CD4-positive, CD25-positive, alpha-beta regulatory T cell (primary cell): ENCODE results near the gene NUDT19. TPM values are rescaled to one million over a fixed set of nuclear protein-coding genes. Genes with fewer than 3 reads are reported as not detected.
"Not testable (repeated sequence)": the region's sequence is repeated elsewhere in the genome, so short reads cannot be mapped to it uniquely, and the experiment has no call there.

Source experiments
- ATAC-seq, 2 donors: fragments of 150-1000 bp; cut with Tn5 transposase; one replicate each; pipeline ENCODE4 v1.10.0; 2021; ENCODE audit warnings: low read depth in 2 of 2, moderate number of reproducible peaks in 2 of 2, moderate library complexity in 1 of 2
- DNase-seq, 3 donors: peaks; one replicate each; pipeline versions ENCODE4 v3.0.0 to v3.0.0-alpha.2; 2012 to 2022; ENCODE audit warnings: mixed read lengths in 1 of 3
- H3K27ac ChIP-seq: one replicate; pipeline ENCODE4 v1.7.0; 2013; ENCODE audit warnings: mild to moderate bottlenecking, low read length; ENCODE audit not compliant: insufficient read depth, poor library complexity, severe bottlenecking
- H3K27me3 ChIP-seq: one replicate; pipeline ENCODE4 v1.7.0; 2013; ENCODE audit warnings: low read length; ENCODE audit not compliant: control insufficient read depth, insufficient read depth
- H3K36me3 ChIP-seq: one replicate; pipeline ENCODE4 v1.7.0; 2013; ENCODE audit warnings: mild to moderate bottlenecking, low read length, moderate library complexity; ENCODE audit not compliant: control insufficient read depth, insufficient read depth
- H3K4me1 ChIP-seq: 2 replicates; pipeline ENCODE4 v1.7.0; 2013; ENCODE audit warnings: mild to moderate bottlenecking, low read length; ENCODE audit not compliant: insufficient read depth, control insufficient read depth, poor library complexity, severe bottlenecking
- H3K4me3 ChIP-seq: one replicate; pipeline ENCODE4 v1.7.0; 2013; ENCODE audit warnings: low read depth, mild to moderate bottlenecking, low read length, moderate library complexity
- H3K9me3 ChIP-seq, 2 experiments: 1 replicate in 1 of 2; 2 replicates in 1 of 2; pipeline ENCODE4 v1.7.0; 2013; ENCODE audit warnings: low read length in 2 of 2, mild to moderate bottlenecking in 1 of 2, moderate library complexity in 1 of 2; ENCODE audit not compliant: control insufficient read depth in 2 of 2
- H3K27ac Mint-ChIP-seq, 3 donors: one replicate each; pipeline ENCODE4 v1.8.0; 2020 to 2022; ENCODE audit warnings: mild to moderate bottlenecking in 3 of 3, mixed read lengths in 3 of 3, moderate library complexity in 2 of 3
- H3K27me3 Mint-ChIP-seq: one replicate; pipeline ENCODE4 v1.8.0; 2022; ENCODE audit warnings: mild to moderate bottlenecking, mixed read lengths
- H3K36me3 Mint-ChIP-seq: one replicate; pipeline ENCODE4 v1.8.0; 2020; ENCODE audit warnings: mixed read lengths
- H3K4me1 Mint-ChIP-seq, 4 donors: one replicate each; pipeline ENCODE4 v1.8.0; 2020 to 2022; ENCODE audit warnings: mixed read lengths in 4 of 4, mild to moderate bottlenecking in 1 of 4
- H3K4me3 Mint-ChIP-seq, 4 donors: one replicate each; pipeline ENCODE4 v1.8.0; 2020 to 2022; ENCODE audit warnings: mild to moderate bottlenecking in 4 of 4, mixed read lengths in 4 of 4, moderate library complexity in 3 of 4
- H3K9me3 Mint-ChIP-seq, 7 donors: one replicate each; pipeline ENCODE4 v1.8.0; 2020 to 2022; ENCODE audit warnings: mixed read lengths in 7 of 7, mild to moderate bottlenecking in 3 of 7, moderate library complexity in 2 of 7
- polyA plus RNA-seq, 4 donors: library from polyadenylated mRNA; unstranded; fragments of 300-500 nt; fragmentation: Illumina TruSeq; gene quantifications; one replicate each; pipeline ENCODE4 v1.2.3, GENCODE V29; 2021
- total RNA-seq: library from RNA; stranded (reverse); gene quantifications from one replicate; pipeline ENCODE4 v1.2.3, GENCODE V29; 2022

Gene NUDT19
- total and polyA plus RNA-seq, 5 donors from 2014 or later = 3.1 to 7.3 (median 4.2) TPM

DNA sequence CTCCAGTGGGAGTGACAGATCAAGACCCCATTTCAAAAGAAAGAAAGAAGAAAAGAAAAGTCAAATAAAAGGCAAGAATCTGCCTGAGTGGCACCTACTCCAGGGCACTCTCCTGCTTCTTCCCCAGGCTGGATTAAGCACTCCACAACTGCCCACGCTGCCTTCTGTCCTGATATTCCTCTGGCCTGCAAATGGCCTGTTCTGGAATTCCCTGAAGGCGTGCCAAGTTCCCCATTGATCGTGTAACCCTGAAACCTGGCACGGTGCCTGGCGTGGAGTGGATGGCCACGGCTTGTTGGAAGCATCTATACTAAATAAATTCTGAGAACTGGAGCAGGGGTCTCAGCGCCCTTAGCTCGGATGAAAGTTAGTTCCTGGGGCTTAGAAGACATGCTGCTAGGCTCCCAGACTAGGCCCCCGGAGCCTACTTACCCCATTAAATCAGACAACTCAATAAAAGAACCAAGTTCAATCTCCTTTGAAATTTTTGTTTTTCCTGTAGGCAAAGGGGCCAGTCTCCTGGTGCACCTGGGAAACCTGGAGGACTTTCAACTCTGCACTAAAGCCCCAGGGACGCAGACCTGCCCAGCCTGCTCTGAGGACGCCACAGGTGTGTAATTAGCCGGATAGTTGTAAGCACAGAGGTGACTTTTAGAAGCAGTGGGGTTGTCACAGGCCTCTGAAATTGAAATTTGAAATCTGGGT is 38.6 kb upstream of the NUDT19 start:
- Mint-ChIP-seq H3K4me3 (no peak overlapping the region), H3K36me3 (peaks cover 19% of the 10 kb centered on the region), H3K27me3 (no peaks in the 10 kb centered on the region), H3K4me1 (peaks cover 0 to 12% (median under 1%) of the 10 kb centered on the region in 4 donors), H3K9me3 (no peaks in the 10 kb centered on the region), H3K27ac (no peak overlapping the region)
- Histone ChIP-seq H3K27ac (no peak overlapping the region), H3K4me3 (no peak overlapping the region), H3K27me3 (no peaks in the 10 kb centered on the region), H3K36me3 (peaks cover 50% of the 10 kb centered on the region), H3K4me1 (no peaks in the 10 kb centered on the region), H3K9me3 (no peaks in the 10 kb centered on the region)
- ATAC-seq (no peak), DNase-seq (no peak)

DNA sequence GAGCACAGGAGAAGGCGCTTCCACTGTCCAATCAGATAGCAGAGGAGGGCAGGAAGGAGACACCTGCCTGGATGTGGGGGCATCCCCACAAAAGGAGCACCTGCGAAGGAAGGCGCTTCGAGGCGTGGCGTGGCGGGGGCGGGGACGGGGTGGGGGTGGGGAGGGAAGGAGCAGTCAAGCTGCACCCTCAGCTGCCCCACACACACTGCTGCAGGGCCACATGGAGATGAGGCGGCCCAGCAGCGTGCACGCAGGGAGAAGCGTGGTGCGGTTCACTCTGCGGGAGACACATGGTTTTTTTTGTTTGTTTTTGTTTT is 38.1 kb upstream of the NUDT19 start:
- peaks cover 0 to 9% (median under 1%) of the 10 kb centered on the region in 4 donors for H3K4me1 Mint-ChIP-seq
- H3K27me3 ChIP-seq = no peaks in the 10 kb centered on the region
- H3K27ac Mint-ChIP-seq = no peak overlapping the region
- no peak overlapping the region for H3K4me3 ChIP-seq
- H3K36me3 Mint-ChIP-seq = peaks cover 19% of the 10 kb centered on the region
- peaks cover 49% of the 10 kb centered on the region for H3K36me3 ChIP-seq
- no peaks in the 10 kb centered on the region for H3K4me1 ChIP-seq
- no peaks in the 10 kb centered on the region for H3K9me3 Mint-ChIP-seq
- H3K27me3 Mint-ChIP-seq = no peaks in the 10 kb centered on the region
- H3K4me3 Mint-ChIP-seq = no peak overlapping the region
- ATAC-seq (no peak), DNase-seq (no peak)
- no peak overlapping the region for H3K27ac ChIP-seq
- no peaks in the 10 kb centered on the region for H3K9me3 ChIP-seq

DNA sequence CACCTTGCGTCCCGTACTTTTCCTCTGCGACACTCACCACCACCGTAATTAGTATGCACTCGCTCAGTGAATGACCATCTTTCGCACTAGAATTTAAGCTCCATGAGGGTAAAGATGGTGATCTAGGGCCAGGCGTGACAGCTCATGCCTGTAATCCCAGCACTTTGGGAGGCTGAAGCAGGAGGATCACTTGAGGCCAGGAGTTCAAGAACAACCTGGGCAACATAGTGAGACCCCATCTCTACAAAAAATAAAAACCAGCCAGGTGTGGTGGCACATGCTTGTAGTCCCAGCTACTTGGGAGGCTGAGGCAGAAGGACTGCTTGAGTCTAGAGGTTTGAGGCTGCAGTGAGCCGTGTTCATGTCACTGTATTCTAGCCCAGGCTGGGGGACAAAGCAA is 35.2 kb upstream of the NUDT19 start:
- H3K36me3 ChIP-seq = peaks cover 38% of the 10 kb centered on the region
- not testable (repeated sequence) for H3K27ac Mint-ChIP-seq, H3K4me3 Mint-ChIP-seq, H3K27ac ChIP-seq, H3K27me3 ChIP-seq, DNase-seq, H3K9me3 Mint-ChIP-seq, H3K4me1 ChIP-seq, ATAC-seq, H3K9me3 ChIP-seq, H3K4me3 ChIP-seq, H3K27me3 Mint-ChIP-seq
- peaks cover 12% of the 10 kb centered on the region for H3K36me3 Mint-ChIP-seq
- peaks cover 0 to 17% (median 7%) of the 10 kb centered on the region in 4 donors for H3K4me1 Mint-ChIP-seq

DNA sequence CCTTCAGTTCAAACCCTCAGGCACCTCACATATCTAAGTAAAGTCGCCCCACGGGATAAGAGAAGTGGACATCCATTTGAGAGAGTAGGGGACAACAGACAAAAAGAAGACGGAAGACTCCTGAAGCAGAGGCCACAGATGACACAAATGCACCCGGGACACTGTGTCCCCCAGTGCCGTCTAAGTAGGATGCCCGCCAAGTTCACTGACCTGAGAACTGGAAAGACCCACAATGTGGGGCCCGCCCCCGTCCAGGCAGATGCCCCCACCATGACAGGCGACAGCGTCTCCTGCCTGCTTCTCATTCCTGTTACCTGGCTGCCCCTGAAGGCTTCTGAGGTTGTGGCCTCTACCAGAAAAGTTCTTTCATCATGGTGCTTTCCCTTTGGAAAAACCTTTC is 33.5 kb upstream of the NUDT19 start:
- Histone ChIP-seq H3K4me1 (no peaks in the 10 kb centered on the region), H3K27ac (no peak overlapping the region), H3K9me3 (no peaks in the 10 kb centered on the region), H3K36me3 (peaks cover 38% of the 10 kb centered on the region), H3K27me3 (no peaks in the 10 kb centered on the region), H3K4me3 (no peak overlapping the region)
- no peaks in the 10 kb centered on the region for H3K27me3 Mint-ChIP-seq
- peaks cover 0 to 22% (median 10%) of the 10 kb centered on the region in 4 donors for H3K4me1 Mint-ChIP-seq
- ATAC-seq (no peak), DNase-seq (no peak)
- H3K27ac Mint-ChIP-seq = no peak overlapping the region
- H3K36me3 Mint-ChIP-seq = peaks cover 12% of the 10 kb centered on the region
- H3K9me3 Mint-ChIP-seq = no peaks in the 10 kb centered on the region
- no peak overlapping the region for H3K4me3 Mint-ChIP-seq

DNA sequence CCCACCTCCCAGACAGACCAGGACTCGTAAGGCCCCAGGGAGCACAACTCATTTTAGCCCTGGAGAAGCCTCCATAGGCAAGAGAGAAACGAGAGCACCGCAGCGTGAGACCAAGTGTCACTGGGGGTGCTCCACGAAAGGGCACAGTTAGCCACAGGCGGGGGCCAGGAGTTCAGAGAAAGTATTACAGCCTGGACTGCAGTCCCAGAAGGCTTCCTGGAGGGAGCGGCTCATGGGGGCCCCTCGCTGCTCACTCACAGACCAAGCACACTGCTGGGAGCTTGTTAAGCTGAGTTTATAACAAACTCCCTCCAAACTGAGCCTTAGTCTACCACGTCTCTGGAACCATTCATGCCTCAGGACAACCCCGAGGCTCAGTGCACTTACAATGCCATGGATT is 33.1 kb upstream of the NUDT19 start:
- H3K9me3 ChIP-seq = no peaks in the 10 kb centered on the region
- Mint-ChIP-seq H3K27me3 (no peaks in the 10 kb centered on the region), H3K4me1 (peaks cover 0 to 21% (median 10%) of the 10 kb centered on the region in 4 donors), H3K27ac (no peak overlapping the region), H3K36me3 (peaks cover 9% of the 10 kb centered on the region), H3K9me3 (no peaks in the 10 kb centered on the region), H3K4me3 (no peak overlapping the region)
- DNase-seq = no peak
- no peaks in the 10 kb centered on the region for H3K4me1 ChIP-seq
- no peak for ATAC-seq
- no peak overlapping the region for H3K4me3 ChIP-seq
- no peaks in the 10 kb centered on the region for H3K27me3 ChIP-seq
- H3K27ac ChIP-seq = no peak overlapping the region
- H3K36me3 ChIP-seq = peaks cover 34% of the 10 kb centered on the region

DNA sequence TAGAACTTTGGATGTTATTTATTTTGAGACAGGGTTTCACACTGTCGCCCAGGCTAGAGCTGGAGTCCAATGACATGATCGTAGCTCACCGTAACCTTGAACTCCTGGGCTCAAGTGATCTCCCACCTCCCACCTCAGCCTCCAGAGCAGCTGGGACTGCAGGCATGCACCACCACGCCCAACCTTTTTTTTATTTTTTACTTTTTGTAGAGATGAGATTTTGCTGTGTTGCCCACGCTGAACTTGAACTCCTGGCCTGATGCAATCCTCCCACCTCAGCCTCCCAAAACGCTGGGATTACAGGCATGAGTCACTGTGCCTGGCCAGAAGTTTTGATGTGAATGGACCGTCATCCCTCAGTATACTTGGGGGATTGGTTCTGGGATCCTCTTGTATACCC is 30.3 kb upstream of the NUDT19 start:
- H3K27me3 ChIP-seq = no peaks in the 10 kb centered on the region
- DNase-seq (no peak), ATAC-seq (no peak)
- H3K9me3 ChIP-seq = no peaks in the 10 kb centered on the region
- no peaks in the 10 kb centered on the region for H3K4me1 ChIP-seq
- peaks cover 25% of the 10 kb centered on the region for H3K36me3 ChIP-seq
- no peak overlapping the region for H3K27ac Mint-ChIP-seq
- no peaks in the 10 kb centered on the region for H3K27me3 Mint-ChIP-seq
- H3K27ac ChIP-seq = no peak overlapping the region
- peaks cover 9% of the 10 kb centered on the region for H3K36me3 Mint-ChIP-seq
- H3K4me3 Mint-ChIP-seq = no peak overlapping the region
- H3K4me3 ChIP-seq = no peak overlapping the region
- H3K4me1 Mint-ChIP-seq = peaks cover 3 to 28% (median 10%) of the 10 kb centered on the region in 4 donors
- no peaks in the 10 kb centered on the region for H3K9me3 Mint-ChIP-seq

DNA sequence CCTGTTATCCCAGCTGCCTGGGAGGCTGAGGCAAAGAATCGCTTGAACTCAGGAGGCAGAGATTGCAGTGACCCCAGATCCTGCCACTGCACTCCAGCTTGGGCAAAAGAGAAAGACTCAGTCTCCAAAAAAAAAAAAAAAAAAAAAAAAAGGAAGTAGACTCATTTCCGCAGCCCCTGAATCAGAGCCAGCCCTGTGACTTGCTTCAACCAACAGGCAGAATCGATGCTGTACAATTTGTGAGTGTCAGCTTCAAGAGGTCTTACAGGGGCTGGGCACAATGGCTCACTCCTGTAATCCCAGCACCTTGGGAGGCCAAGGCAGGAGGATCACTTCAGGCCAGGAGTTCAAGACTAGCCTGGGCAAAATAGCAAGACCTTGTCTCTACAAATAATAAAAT is 29.4 kb upstream of the NUDT19 start:
- Histone ChIP-seq H3K4me1 (no peaks in the 10 kb centered on the region), H3K9me3 (no peaks in the 10 kb centered on the region), H3K27me3 (no peaks in the 10 kb centered on the region), H3K36me3 (peaks cover 29% of the 10 kb centered on the region), H3K4me3 (no peak overlapping the region), H3K27ac (no peak overlapping the region)
- Mint-ChIP-seq H3K4me3 (no peak overlapping the region), H3K9me3 (no peaks in the 10 kb centered on the region), H3K36me3 (peaks cover 10% of the 10 kb centered on the region), H3K27ac (no peak overlapping the region), H3K4me1 (peaks cover 3 to 28% (median 10%) of the 10 kb centered on the region in 4 donors), H3K27me3 (no peaks in the 10 kb centered on the region)
- DNase-seq (no peak), ATAC-seq (no peak)

DNA sequence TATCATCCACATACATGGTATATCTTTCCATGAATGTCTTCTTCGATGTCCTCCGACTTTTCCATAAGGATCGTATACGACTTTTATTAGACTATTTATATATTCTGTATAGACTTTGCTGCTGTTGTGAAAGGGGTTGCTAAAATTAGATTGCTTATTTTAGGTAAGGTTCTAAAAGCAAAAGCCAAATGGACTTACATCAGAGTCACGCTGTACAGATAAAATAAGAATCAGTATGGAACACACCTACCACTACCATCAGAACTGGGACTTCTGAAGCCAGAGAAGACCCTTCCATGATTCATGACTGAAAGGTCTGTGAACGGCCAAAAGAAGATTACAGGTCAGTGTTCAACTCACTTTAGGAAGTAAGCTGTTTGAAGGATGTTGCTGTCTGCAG is 25.5 kb upstream of the NUDT19 start:
- DNase-seq (no peak), ATAC-seq (no peak)
- Histone ChIP-seq H3K36me3 (peaks cover 21% of the 10 kb centered on the region), H3K4me1 (peaks cover 12% of the 10 kb centered on the region), H3K27ac (no peak overlapping the region), H3K27me3 (no peaks in the 10 kb centered on the region), H3K9me3 (no peaks in the 10 kb centered on the region), H3K4me3 (no peak overlapping the region)
- H3K27me3 Mint-ChIP-seq = no peaks in the 10 kb centered on the region
- H3K36me3 Mint-ChIP-seq = peaks cover 19% of the 10 kb centered on the region
- H3K4me1 Mint-ChIP-seq = peaks cover 4 to 49% (median 18%) of the 10 kb centered on the region in 4 donors
- no peak overlapping the region for H3K4me3 Mint-ChIP-seq
- no peaks in the 10 kb centered on the region for H3K9me3 Mint-ChIP-seq
- no peak overlapping the region for H3K27ac Mint-ChIP-seq
